Activated CD8-positive, alpha-beta memory T cell treated with anti-CD3 and anti-CD28 coated beads, Interleukin-2, amount 50 U/mL, for 4 hours (primary cell): ENCODE results near the gene TRPM2.
"Not testable (repeated sequence)": the region's sequence is repeated elsewhere in the genome, so short reads cannot be mapped to it uniquely, and the experiment has no call there.

Source experiments
- DNase-seq: peaks from one replicate; pipeline ENCODE4 v3.0.0-alpha.2; 2020

Gene TRPM2

GRCh38 chr21:44335266-44336059, 18.0 kb upstream of the TRPM2 start:
- no peak for DNase-seq

GRCh38 chr21:44337449-44337848, 16.0 kb upstream of the TRPM2 start:
- no peak for DNase-seq

- peak; percentile 48 for DNase-seq
Observed at GRCh38 chr21:44337941-44338895, 15.2 kb upstream of the TRPM2 start.

GRCh38 chr21:44338971-44339910, 14.2 kb upstream of the TRPM2 start, which contains the start of gene CFAP410:
Gene CFAP410, minus strand, starts transcription at chr21:44339390. Its CDS starts 196 bp downstream, at chr21:44339194.
- DNase-seq = peak; percentile 95

GRCh38 chr21:44341726-44342458, 11.5 kb upstream of the TRPM2 start:
- DNase-seq = not testable (repeated sequence)

GRCh38 chr21:44342981-44343380, 10.4 kb upstream of the TRPM2 start:
- DNase-seq = not testable (repeated sequence)

- no peak for DNase-seq
Observed at GRCh38 chr21:44344541-44345183, 8.8 kb upstream of the TRPM2 start.

- DNase-seq = no peak
Observed at GRCh38 chr21:44345495-44345894, 7.9 kb upstream of the TRPM2 start.

- no peak for DNase-seq
Observed at GRCh38 chr21:44347911-44348451, 5.4 kb upstream of the TRPM2 start.

- no peak for DNase-seq
Observed at GRCh38 chr21:44348861-44349260, 4.6 kb upstream of the TRPM2 start.

GRCh38 chr21:44349416-44349846, 4.0 kb upstream of the TRPM2 start:
- no peak for DNase-seq

- no peak for DNase-seq
Observed at GRCh38 chr21:44349847-44350772, 3.3 kb upstream of the TRPM2 start.

GRCh38 chr21:44350773-44351481, 2.5 kb upstream of the TRPM2 start:
- DNase-seq = no peak

GRCh38 chr21:44351535-44352252, 1.7 kb upstream of the TRPM2 start:
- no peak for DNase-seq

GRCh38 chr21:44352253-44352860, 1.1 kb upstream of the TRPM2 start:
- no peak for DNase-seq

- DNase-seq = no peak
Observed at GRCh38 chr21:44354001-44354405, 582 bp downstream of the TRPM2 start.
